Dendritic cell treated with granulocyte-macrophage colony-stimulating factor and Interleukin-4, amounts not matched to agents 40 ng/mL and 50 ng/mL, for 4 days (primary cell): ENCODE measurements around the gene SKI.
A peak's percentile ranks its signal among the peaks of the same experiment; 100 is the strongest.
"Not testable (repeated sequence)": the region's sequence is repeated elsewhere in the genome, so short reads cannot be mapped to it uniquely, and the experiment has no call there.

Experiments used
- H3K27ac Mint-ChIP-seq: one replicate; pipeline ENCODE4 v1.8.0; 2022; ENCODE audit warnings: mild to moderate bottlenecking, mixed read lengths
- H3K27me3 Mint-ChIP-seq: one replicate; pipeline ENCODE4 v1.8.0; 2022; ENCODE audit warnings: mild to moderate bottlenecking, mixed read lengths
- H3K36me3 Mint-ChIP-seq: one replicate; pipeline ENCODE4 v1.8.0; 2022; ENCODE audit warnings: low read depth, mixed read lengths
- H3K4me1 Mint-ChIP-seq: one replicate; pipeline ENCODE4 v1.8.0; 2022; ENCODE audit warnings: low read depth, mixed read lengths
- H3K4me3 Mint-ChIP-seq: one replicate; pipeline ENCODE4 v1.8.0; 2022; ENCODE audit warnings: mild to moderate bottlenecking, moderate library complexity, mixed read lengths
- H3K9me3 Mint-ChIP-seq: one replicate; pipeline ENCODE4 v1.8.0; 2022; ENCODE audit warnings: mixed read lengths
- intact Hi-C: fragments of 100-400 bp; cut with micrococcal nuclease; formaldehyde crosslinking; loops from one replicate; pipeline ENCODE4 v1.15.0; 2022

Gene SKI

DNA sequence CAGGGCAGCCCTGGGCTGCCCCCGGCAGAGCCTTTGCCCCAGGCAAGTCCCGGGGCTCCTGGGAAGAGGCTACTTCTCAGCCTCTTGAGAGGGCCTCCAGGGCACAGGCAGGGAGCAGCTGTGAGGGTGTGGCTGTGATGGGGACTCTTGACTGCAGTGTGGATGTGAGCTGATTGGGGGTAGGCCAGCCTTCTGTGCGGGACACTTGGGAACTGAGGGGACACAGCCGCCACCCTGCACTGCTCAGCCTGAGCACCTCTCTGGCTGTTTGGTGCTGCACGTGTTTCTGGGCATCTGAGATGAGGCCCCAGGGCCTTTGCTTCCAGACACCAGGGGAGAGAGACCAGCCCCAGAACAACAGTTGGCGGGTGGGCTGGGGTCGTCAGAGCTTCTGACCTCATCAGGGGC is 62.1 kb downstream of the SKI start:
- peaks cover 100% of the 10 kb centered on the region for H3K4me1 Mint-ChIP-seq
- peak overlapping the region; percentile 71 for H3K4me3 Mint-ChIP-seq
- no peaks in the 10 kb centered on the region for H3K9me3 Mint-ChIP-seq
- intact Hi-C loops, result loop anchor here (1.0 to 5.0 kb wide), 3 partner anchors 11 to 58 kb away; no protein-coding TSS in a partner anchor
- peaks cover 15% of the 10 kb centered on the region for H3K27me3 Mint-ChIP-seq
- peaks cover 78% of the 10 kb centered on the region for H3K36me3 Mint-ChIP-seq
- H3K27ac Mint-ChIP-seq, result peak overlapping the region; percentile 96

DNA sequence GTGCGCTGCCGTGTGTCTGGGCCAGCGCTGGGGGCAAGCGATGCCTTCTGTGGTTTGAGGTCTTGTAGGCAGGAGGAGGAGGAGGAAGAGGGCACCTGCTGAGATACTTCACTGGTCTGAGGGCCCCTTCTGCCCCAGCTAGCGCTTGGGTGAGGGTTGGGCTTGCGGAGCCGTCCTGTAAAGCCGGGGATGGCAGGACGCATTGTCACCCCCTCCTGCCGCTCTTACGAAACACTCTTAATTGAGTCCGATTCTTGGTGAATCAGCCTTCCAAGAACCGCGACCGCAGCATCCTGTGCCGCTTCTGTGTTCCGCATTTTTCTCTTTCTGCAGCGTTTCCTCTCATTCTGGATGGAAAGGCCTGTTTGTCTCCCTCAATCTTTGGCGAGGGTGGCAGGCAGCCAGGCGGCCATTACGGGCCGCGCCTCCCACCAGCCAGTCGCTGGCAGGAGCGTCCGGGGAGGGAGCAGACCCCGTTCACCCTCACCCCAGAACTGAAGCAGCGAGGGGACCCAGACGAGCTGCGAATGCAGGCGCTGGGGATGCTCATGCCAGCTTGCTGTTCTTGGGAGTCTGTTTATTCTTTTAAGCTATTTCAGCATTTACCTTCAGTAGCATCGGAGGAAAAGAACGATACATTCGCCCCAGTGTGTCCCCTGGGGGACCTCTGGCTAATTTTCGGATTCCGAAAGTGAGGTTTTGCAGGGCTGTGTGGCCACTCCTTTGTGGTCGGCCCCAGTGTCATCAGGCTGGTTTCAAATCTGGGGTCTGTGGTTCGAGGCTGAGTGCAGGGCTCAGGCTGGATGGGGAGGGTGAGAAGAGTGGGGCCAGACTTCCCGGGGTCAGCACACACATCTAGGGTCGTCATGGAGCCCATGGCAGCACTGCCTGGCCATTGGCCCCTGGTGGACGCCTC is 62.7 kb downstream of the SKI start:
- H3K36me3 Mint-ChIP-seq, result peaks cover 78% of the 10 kb centered on the region
- H3K27me3 Mint-ChIP-seq, result peaks cover 15% of the 10 kb centered on the region
- H3K4me3 Mint-ChIP-seq, result peak overlapping the region; percentile 71
- no peaks in the 10 kb centered on the region for H3K9me3 Mint-ChIP-seq
- peak overlapping the region; percentile 96 for H3K27ac Mint-ChIP-seq
- peaks cover 100% of the 10 kb centered on the region for H3K4me1 Mint-ChIP-seq
- intact Hi-C loops, result loop anchor here (1.0 to 5.0 kb wide), 3 partner anchors 10 to 59 kb away; no protein-coding TSS in a partner anchor

DNA sequence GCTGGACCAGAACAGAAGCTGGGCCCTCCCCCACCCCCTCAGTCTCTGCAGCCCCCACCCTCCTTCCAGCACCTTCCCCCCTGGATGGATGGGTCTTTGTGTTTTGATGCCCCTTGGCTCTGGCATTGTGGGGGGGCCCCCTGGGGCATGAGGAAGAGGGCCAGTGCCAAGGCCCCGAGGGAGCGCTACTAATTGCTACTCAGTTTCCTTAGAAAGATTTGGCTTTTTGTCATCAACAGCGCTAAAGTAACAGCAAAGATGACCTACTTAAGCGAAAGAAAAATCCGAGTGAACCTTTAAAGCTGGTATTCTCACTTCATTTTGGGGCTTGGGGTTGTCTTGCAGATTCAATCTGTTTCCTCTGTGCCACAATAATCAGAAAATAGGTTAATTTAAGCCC is 63.5 kb downstream of the SKI start:
- H3K36me3 Mint-ChIP-seq, result peaks cover 77% of the 10 kb centered on the region
- intact Hi-C loops, result loop anchor here (5.0 kb wide), 2 partner anchors 44 to 59 kb away; no protein-coding TSS in a partner anchor
- peaks cover 100% of the 10 kb centered on the region for H3K4me1 Mint-ChIP-seq
- peak overlapping the region; percentile 96 for H3K27ac Mint-ChIP-seq
- peaks cover 15% of the 10 kb centered on the region for H3K27me3 Mint-ChIP-seq
- peak overlapping the region; percentile 71 for H3K4me3 Mint-ChIP-seq
- no peaks in the 10 kb centered on the region for H3K9me3 Mint-ChIP-seq

DNA sequence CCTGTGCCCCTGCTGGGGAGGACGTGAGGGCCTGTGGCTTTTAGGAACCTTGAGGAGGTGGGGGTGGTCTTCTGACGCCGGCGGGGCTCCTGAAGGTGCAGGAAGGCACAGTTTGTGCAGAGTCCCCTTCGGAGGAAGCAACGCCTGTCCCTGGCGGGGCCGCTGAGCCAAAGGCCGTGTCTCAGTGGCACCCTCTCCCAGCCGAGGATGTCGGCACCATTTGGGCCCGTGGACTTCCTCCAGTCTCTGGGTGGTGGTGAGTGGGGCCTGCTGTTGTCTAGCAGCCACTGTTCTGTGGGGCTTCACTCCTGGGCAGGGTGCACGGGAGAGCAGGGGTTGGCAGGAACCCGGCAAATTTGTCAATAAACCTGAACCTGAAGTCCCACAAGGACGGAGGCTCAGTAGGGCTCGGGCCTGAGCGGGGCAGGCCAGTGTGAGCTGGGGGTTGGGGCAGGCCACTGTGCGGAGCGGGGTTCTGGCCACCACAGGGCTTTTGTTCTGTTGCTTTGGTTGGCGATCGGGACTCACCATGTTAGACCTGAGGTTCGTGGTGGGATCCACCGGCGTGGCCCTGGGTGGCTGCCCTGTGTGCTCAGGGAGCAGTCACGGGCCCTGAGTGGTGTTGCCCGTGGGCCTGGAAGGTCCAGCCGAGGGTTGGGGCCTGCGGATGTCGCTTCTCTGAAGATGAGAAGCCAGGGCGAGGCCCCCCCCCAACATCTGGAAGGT is 64.8 kb downstream of the SKI start:
- intact Hi-C loops, result loop anchor here (5.0 kb wide), 2 partner anchors 46 to 61 kb away; no protein-coding TSS in a partner anchor
- H3K36me3 Mint-ChIP-seq, result peaks cover 77% of the 10 kb centered on the region

DNA sequence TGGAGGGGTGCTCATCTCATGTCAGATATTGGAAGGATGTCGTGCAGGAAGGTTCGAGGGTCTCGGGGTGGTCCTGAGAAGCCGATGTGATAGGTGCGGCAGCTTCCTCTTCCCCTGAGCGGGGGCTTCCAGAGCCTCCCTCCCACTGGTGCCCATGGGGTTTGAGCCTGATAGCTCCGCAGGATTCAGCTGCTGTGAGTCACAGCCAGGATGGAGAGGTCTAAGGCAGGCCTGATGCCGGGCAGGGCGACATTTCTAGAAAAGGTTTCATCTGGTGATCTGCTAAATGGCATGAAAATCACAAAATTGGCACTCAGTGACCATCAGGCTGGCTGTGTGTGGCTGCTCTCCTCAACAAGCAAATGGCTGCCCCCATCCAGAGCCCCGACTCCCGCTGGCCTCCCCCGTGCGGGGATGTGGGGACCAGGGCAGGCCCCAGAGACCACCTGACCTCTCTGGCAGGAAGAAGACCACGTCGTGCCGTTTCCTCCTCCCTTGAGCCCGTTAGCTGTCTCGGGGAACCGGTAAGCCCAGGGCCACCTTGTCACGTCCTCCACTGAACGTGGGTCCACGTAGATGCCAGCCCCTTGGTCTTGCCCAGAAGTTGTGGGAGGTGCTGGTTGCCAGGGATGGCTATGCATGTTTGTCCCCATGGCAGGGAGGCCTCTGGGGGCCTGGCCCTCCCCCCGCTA is 66.1 kb downstream of the SKI start:
- Mint-ChIP-seq H3K9me3 (no peaks in the 10 kb centered on the region), H3K4me3 (no peak overlapping the region), H3K4me1 (peaks cover 100% of the 10 kb centered on the region)

More for the DNA sequence above, 64.8 kb downstream of the SKI start:
- Mint-ChIP-seq H3K27ac (peak overlapping the region; percentile 96), H3K9me3 (no peaks in the 10 kb centered on the region), H3K4me1 (peaks cover 100% of the 10 kb centered on the region), H3K4me3 (peak overlapping the region; percentile 31), H3K27me3 (peaks cover 10% of the 10 kb centered on the region)

DNA sequence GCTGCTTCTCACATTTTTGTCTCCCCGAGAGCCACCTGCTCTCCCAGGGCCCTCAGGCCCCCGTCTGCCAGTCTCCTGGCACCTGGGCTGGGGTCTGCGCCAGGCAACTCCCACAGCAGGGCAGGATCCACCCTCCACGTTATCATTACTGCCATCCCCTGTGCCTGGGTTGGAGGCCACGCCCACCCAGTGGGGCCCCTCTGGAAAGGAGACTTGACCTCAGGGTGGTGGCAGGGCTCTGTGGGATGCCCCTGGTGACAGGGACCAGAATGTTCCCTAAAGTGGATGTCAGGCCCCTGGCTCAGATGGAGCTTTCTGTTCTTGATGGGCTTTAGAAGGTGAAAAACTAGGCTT is 66.6 kb downstream of the SKI start:
- H3K27me3 Mint-ChIP-seq, result peaks cover 8% of the 10 kb centered on the region
- no peak overlapping the region for H3K4me3 Mint-ChIP-seq
- H3K9me3 Mint-ChIP-seq, result no peaks in the 10 kb centered on the region
- intact Hi-C loops, result loop anchor here (5.0 kb wide), 2 partner anchors 47 to 62 kb away; no protein-coding TSS in a partner anchor
- H3K27ac Mint-ChIP-seq, result peak overlapping the region; percentile 96
- H3K4me1 Mint-ChIP-seq, result peaks cover 100% of the 10 kb centered on the region
- peaks cover 68% of the 10 kb centered on the region for H3K36me3 Mint-ChIP-seq

More for the DNA sequence above, 66.1 kb downstream of the SKI start:
- H3K36me3 Mint-ChIP-seq, result peaks cover 68% of the 10 kb centered on the region
- H3K27ac Mint-ChIP-seq, result peak overlapping the region; percentile 96
- intact Hi-C loops, result loop anchor here (5.0 kb wide), 2 partner anchors 47 to 62 kb away; no protein-coding TSS in a partner anchor
- peaks cover 8% of the 10 kb centered on the region for H3K27me3 Mint-ChIP-seq

DNA sequence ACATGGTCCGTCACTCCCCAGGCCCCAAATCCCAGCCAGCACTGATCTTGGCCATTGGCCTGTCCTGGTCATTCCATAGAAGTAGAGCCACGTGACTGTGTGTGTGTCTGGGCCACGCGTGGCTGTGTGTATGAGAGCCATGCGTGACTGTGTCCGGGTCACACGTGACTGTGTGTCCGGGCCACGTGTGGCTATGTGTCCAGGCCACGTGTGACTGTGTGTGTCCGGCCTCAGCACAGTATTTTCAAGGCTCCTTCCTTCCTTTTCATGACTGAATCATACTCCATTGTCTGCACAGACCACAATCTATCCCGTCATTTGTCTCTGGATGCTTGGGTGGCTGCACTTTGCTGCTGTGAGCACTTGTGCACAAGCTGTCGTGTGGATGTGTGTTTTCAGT is 67.4 kb downstream of the SKI start:
- H3K27ac Mint-ChIP-seq, result peak overlapping the region; percentile 30
- H3K4me1 Mint-ChIP-seq, result peaks cover 99% of the 10 kb centered on the region
- intact Hi-C loops, result no loop called here
- H3K9me3 Mint-ChIP-seq, result no peaks in the 10 kb centered on the region
- peaks cover 8% of the 10 kb centered on the region for H3K27me3 Mint-ChIP-seq
- no peak overlapping the region for H3K4me3 Mint-ChIP-seq
- H3K36me3 Mint-ChIP-seq, result peaks cover 68% of the 10 kb centered on the region

DNA sequence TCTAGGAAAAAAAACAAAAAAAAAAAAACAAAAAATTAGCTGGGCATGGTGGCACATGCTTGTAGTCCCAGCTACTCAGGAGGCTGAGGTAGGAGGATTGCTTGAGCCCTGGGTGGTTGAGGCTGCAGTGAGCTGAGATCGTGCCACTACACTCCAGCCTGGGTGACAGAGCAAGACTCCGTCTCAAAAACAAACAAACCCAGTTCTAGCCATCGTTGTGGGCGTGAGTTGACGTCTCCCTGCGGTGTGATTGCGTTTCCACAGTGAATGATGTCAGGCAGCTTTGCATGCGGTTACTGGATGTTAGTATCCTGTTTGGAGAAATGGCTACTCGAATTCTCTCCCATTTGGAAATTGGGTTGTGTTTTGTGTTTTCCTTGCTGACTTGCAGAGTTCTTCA is 68.1 kb downstream of the SKI start:
- H3K9me3 Mint-ChIP-seq, intact Hi-C loops, H3K27me3 Mint-ChIP-seq, H3K4me3 Mint-ChIP-seq: not testable (repeated sequence)
- Mint-ChIP-seq H3K36me3 (peaks cover 64% of the 10 kb centered on the region), H3K4me1 (peaks cover 99% of the 10 kb centered on the region), H3K27ac (peak overlapping the region; percentile 72)

DNA sequence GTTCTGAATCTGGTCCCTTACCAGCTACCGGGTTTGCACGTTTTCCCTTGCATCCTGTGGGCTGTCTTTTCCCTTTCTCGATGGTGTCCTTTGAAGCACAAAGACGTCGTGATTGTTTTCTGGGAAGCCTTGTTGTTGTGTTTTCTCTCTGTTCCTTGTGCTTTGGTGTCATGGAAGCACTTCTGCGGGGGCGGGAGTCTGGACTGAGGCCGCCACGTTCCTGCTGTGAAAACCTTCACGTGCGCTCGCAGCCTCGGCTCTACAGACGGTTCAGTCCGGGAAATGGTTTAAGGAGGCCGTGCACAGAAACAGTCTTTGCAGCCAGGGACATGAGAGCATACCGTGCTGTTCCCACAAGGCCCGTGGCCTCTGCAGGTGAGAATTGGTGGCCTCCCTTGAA is 68.5 kb downstream of the SKI start:
- intact Hi-C loops, result no loop called here
- Mint-ChIP-seq H3K27me3 (peaks cover 8% of the 10 kb centered on the region), H3K9me3 (no peaks in the 10 kb centered on the region), H3K4me1 (peaks cover 99% of the 10 kb centered on the region), H3K4me3 (no peak overlapping the region), H3K27ac (peak overlapping the region; percentile 72), H3K36me3 (peaks cover 62% of the 10 kb centered on the region)

DNA sequence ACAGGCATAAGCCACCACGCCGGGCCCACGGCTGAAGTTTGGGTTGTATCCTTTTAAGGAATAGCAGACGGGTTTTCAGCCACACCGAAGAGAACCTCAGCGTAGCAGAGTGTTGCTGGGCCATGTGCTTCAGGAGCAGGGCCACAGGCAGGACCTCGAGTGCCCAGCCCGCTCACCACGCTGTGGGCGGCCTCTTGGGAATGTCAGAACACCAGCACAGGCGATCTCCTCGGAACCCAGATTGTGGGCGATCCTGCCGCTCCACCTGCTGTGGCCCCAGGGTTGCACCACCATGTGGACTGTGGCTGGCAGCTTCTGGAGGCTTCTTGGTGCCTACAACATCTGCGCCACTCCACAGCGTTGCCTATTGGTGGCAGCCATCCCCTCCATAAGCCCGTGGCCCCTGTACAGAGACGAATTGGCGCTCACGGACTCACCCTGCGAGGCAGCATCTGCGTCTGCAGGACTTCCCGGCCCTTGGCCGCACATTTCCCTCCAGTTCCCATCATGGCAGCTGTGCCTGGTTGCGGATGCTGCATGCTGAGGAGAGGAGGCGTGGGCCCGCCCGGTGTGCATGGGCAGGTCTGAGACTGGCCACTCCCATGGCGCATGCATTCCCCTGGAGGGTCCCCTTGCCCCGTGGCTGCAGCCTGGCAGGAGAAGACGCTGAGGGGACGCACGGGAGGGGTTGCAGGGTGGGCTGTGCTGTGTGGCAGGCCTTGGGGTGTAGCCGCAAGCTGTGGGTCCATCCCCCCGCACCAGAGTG is 69.3 kb downstream of the SKI start:
- peak overlapping the region; percentile 72 for H3K27ac Mint-ChIP-seq
- H3K27me3 Mint-ChIP-seq, result peaks cover 8% of the 10 kb centered on the region
- H3K36me3 Mint-ChIP-seq, result peaks cover 62% of the 10 kb centered on the region
- intact Hi-C loops, result no loop called here
- H3K4me1 Mint-ChIP-seq, result peaks cover 98% of the 10 kb centered on the region
- H3K4me3 Mint-ChIP-seq, result no peak overlapping the region
- no peaks in the 10 kb centered on the region for H3K9me3 Mint-ChIP-seq

DNA sequence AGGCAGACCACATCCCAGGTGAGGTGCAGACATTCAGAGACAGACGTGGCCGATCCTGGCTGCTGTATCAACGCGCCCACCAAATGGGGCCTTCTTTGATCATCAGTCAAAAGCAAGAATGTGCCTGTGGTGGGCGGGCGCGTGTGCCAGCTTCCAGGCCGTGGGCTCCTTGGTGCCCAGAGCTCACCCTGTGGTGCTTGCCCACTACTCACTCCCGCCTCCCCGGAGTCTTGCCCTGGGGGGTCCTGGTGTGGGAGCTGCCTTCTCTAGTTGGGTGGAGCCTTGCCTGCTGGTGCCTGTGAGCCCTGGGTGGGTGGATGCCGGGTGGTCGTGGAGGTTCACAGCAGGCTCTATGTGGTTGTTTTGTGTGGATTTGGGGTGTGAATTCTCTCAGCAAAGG is 70.6 kb downstream of the SKI start:
- H3K27me3 Mint-ChIP-seq, result peaks cover 4% of the 10 kb centered on the region
- H3K4me1 Mint-ChIP-seq, result peaks cover 97% of the 10 kb centered on the region
- intact Hi-C loops, result no loop called here
- peak overlapping the region; percentile 91 for H3K27ac Mint-ChIP-seq
- peak overlapping the region; percentile 73 for H3K4me3 Mint-ChIP-seq
- H3K36me3 Mint-ChIP-seq, result peaks cover 62% of the 10 kb centered on the region
- no peaks in the 10 kb centered on the region for H3K9me3 Mint-ChIP-seq

DNA sequence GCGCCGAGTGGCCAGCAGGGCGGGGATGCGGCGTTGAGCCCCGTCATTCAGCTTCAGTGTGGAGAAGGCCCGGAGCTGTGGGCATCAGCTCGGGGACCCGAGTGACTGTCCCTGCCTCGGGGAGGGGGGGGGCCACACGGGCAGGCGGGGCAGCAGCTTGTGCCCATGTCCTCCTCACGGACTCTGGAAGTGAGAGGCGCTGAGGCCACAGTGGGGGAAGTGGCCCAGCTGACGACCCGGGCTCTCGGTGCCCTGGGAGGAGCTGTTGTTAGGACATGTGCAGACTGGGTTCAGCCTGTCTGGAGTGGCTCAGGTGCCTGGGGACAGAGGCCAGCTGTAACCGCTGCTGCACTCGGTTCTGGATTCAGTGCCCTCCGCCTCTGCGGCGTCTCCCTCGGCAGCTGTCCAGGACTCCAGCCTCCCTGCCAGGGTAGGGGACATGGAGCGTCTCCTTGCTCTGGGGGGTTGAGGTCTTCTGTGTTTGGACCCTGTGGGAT is 71.1 kb downstream of the SKI start:
- Mint-ChIP-seq H3K4me1 (peaks cover 97% of the 10 kb centered on the region), H3K27ac (peak overlapping the region; percentile 91), H3K27me3 (no peaks in the 10 kb centered on the region), H3K4me3 (peak overlapping the region; percentile 73), H3K9me3 (no peaks in the 10 kb centered on the region), H3K36me3 (peaks cover 62% of the 10 kb centered on the region)
- intact Hi-C loops, result no loop called here
